Transverse colon (tissue), 4 donors: ENCODE measurements around the gene ROBO1.

Experiments used
- EP300 ChIP-seq: sonication (generic); formaldehyde crosslinking; IDR thresholded peaks from one replicate; pipeline ENCODE4 v1.6.1; 2017; ENCODE audit warnings: antibody characterized with exemption, low read depth
- POLR2AphosphoS5 ChIP-seq, 3 donors: sonication (generic); formaldehyde crosslinking; IDR thresholded peaks; one replicate each; pipeline ENCODE4 v1.6.1; 2016; ENCODE audit warnings: antibody characterized with exemption in 3 of 3
- TF ChIP-seq, protein P1 (sequence below), 5 experiments: fragments of 200-600 bp in 3 of 5; fragments of 450-650 bp in 2 of 5; sonication (generic) in 3 of 5; IDR thresholded peaks; 1 replicate in 2 of 5; 2 replicates in 3 of 5; pipeline ENCODE4 v1.5.1; 2016 to 2017; ENCODE audit warnings: antibody characterized with exemption in 5 of 5, inconsistent platforms in 3 of 5, mild to moderate bottlenecking in 2 of 5, moderate library complexity in 1 of 5

GRCh38 chr3:79672731-79673130 lies 95.1 kb downstream of the ROBO1 start:
- TF ChIP-seq, protein P1, sequence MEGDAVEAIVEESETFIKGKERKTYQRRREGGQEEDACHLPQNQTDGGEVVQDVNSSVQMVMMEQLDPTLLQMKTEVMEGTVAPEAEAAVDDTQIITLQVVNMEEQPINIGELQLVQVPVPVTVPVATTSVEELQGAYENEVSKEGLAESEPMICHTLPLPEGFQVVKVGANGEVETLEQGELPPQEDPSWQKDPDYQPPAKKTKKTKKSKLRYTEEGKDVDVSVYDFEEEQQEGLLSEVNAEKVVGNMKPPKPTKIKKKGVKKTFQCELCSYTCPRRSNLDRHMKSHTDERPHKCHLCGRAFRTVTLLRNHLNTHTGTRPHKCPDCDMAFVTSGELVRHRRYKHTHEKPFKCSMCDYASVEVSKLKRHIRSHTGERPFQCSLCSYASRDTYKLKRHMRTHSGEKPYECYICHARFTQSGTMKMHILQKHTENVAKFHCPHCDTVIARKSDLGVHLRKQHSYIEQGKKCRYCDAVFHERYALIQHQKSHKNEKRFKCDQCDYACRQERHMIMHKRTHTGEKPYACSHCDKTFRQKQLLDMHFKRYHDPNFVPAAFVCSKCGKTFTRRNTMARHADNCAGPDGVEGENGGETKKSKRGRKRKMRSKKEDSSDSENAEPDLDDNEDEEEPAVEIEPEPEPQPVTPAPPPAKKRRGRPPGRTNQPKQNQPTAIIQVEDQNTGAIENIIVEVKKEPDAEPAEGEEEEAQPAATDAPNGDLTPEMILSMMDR (IDR thresholded peaks at IDR 0.05): no peak
- no peak for TF ChIP-seq POLR2AphosphoS5 (IDR thresholded peaks at IDR 0.05)
- no peak for TF ChIP-seq EP300
